ENCODE measurements around the gene ARHGEF25. TPM values are rescaled to one million over a fixed set of nuclear protein-coding genes. Genes with fewer than 3 reads are reported as not detected.
"Not testable (repeated sequence)": the region's sequence is repeated elsewhere in the genome, so short reads cannot be mapped to it uniquely, and the experiment has no call there.

The ARHGEF25 gene
- total RNA-seq, 4 donors from 2014 or later, result 77.7 to 133 (median 111) TPM

- intact Hi-C loops (cut with DNase I), result no loop called here
- peak within 1 kb of the TSS; percentile 61 to 68 (median 63) for H3K4me3 ChIP-seq
- 16% methylated on average over 12 of the region's 58 CpGs for WGBS
- peaks cover 16 to 29% (median 26%) of the 10 kb centered on the region in 4 donors for H3K4me1 ChIP-seq
- TF ChIP-seq, protein P1, sequence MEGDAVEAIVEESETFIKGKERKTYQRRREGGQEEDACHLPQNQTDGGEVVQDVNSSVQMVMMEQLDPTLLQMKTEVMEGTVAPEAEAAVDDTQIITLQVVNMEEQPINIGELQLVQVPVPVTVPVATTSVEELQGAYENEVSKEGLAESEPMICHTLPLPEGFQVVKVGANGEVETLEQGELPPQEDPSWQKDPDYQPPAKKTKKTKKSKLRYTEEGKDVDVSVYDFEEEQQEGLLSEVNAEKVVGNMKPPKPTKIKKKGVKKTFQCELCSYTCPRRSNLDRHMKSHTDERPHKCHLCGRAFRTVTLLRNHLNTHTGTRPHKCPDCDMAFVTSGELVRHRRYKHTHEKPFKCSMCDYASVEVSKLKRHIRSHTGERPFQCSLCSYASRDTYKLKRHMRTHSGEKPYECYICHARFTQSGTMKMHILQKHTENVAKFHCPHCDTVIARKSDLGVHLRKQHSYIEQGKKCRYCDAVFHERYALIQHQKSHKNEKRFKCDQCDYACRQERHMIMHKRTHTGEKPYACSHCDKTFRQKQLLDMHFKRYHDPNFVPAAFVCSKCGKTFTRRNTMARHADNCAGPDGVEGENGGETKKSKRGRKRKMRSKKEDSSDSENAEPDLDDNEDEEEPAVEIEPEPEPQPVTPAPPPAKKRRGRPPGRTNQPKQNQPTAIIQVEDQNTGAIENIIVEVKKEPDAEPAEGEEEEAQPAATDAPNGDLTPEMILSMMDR (IDR thresholded peaks at IDR 0.05), result peak; percentile 84 to 98 (median 87)
- no peak for TF ChIP-seq EP300 (IDR thresholded peaks at IDR 0.05)
- TF ChIP-seq POLR2A (IDR thresholded peaks at IDR 0.05; ENCODE audit: low read depth), result no peak
- TF ChIP-seq POLR2AphosphoS5 (IDR thresholded peaks at IDR 0.05), result peak in 1 of 2 donors; percentile 42
- peaks cover 0 to 7% (median 2%) of the 10 kb centered on the region in 4 donors for H3K36me3 ChIP-seq
- peak within 1 kb of the TSS; percentile 30 to 65 (median 58) for H3K27ac ChIP-seq (replicated peaks in 1 of 4)
- peaks cover 0 to 68% (median 10%) of the 10 kb centered on the region in 4 donors for H3K27me3 ChIP-seq
- no peaks in the 10 kb centered on the region for H3K9me3 ChIP-seq
- DNase-seq (ENCODE audit: extremely low spot score), result peak; percentile 92
Measured at GRCh38 chr12:57632958-57633840, 22.0 kb downstream of the ARHGEF25 start, which contains the start of gene B4GALNT1. Gene B4GALNT1, minus strand, starts transcription at chr12:57633201. Its CDS starts 1,069 bp downstream, at chr12:57632132.

- H3K27ac ChIP-seq (replicated peaks in 1 of 4); H3K36me3 ChIP-seq; intact Hi-C loops (cut with DNase I); H3K9me3 ChIP-seq; DNase-seq (ENCODE audit: extremely low spot score); H3K4me3 ChIP-seq: not testable (repeated sequence)
- Histone ChIP-seq H3K4me1 (peaks cover 14 to 19% (median 19%) of the 10 kb centered on the region in 4 donors), H3K27me3 (peaks cover 0 to 71% (median 4%) of the 10 kb centered on the region in 4 donors)
- 84% methylated on average over 9 of the region's 9 CpGs for WGBS
Measured at GRCh38 chr12:57636731-57637130, 25.5 kb downstream of the ARHGEF25 start.

GRCh38 chr12:57637364-57637763 is 26.1 kb downstream of the ARHGEF25 start:
- no peak overlapping the region for H3K4me3 ChIP-seq
- peaks cover 0 to 71% (median 0%) of the 10 kb centered on the region in 4 donors for H3K27me3 ChIP-seq
- intact Hi-C loops (cut with DNase I), result no loop called here
- H3K4me1 ChIP-seq, result peaks cover 8 to 13% (median 12%) of the 10 kb centered on the region in 4 donors
- H3K27ac ChIP-seq (replicated peaks in 1 of 4), result no peak overlapping the region
- no peak for DNase-seq (ENCODE audit: extremely low spot score)
- no peaks in the 10 kb centered on the region for H3K9me3 ChIP-seq
- 66% methylated on average over 3 of the region's 3 CpGs for WGBS
- H3K36me3 ChIP-seq, result no peaks in the 10 kb centered on the region
- TF ChIP-seq, protein P1 (IDR thresholded peaks at IDR 0.05), result no peak
- no peak for TF ChIP-seq POLR2AphosphoS5 (IDR thresholded peaks at IDR 0.05)
- no peak for TF ChIP-seq EP300 (IDR thresholded peaks at IDR 0.05)
- TF ChIP-seq POLR2A (IDR thresholded peaks at IDR 0.05; ENCODE audit: low read depth), result no peak

- no peaks in the 10 kb centered on the region for H3K36me3 ChIP-seq
- no peak overlapping the region for H3K27ac ChIP-seq (replicated peaks in 1 of 4)
- no peak for DNase-seq (ENCODE audit: extremely low spot score)
- 100% methylated on average over 3 of the region's 3 CpGs for WGBS
- intact Hi-C loops (cut with DNase I), result no loop called here
- no peaks in the 10 kb centered on the region for H3K9me3 ChIP-seq
- TF ChIP-seq POLR2A (IDR thresholded peaks at IDR 0.05; ENCODE audit: low read depth) (no peak), POLR2AphosphoS5 (IDR thresholded peaks at IDR 0.05) (no peak), EP300 (IDR thresholded peaks at IDR 0.05) (no peak)
- TF ChIP-seq, protein P1 (IDR thresholded peaks at IDR 0.05), result no peak
- peaks cover 0 to 72% (median 0%) of the 10 kb centered on the region in 4 donors for H3K27me3 ChIP-seq
- no peak overlapping the region for H3K4me3 ChIP-seq
- H3K4me1 ChIP-seq, result peaks cover 4 to 5% (median 5%) of the 10 kb centered on the region in 4 donors
Measured at GRCh38 chr12:57638096-57638495, 26.9 kb downstream of the ARHGEF25 start.
